Heart left ventricle (tissue), 16 donors: ENCODE results near the gene NPPB. TPM values are rescaled to one million over a fixed set of nuclear protein-coding genes. Genes with fewer than 3 reads are reported as not detected.
"Not testable (repeated sequence)": the region's sequence is repeated elsewhere in the genome, so short reads cannot be mapped to it uniquely, and the experiment has no call there.

Experiments used
- ATAC-seq, 4 donors: fragments of 200-7000 bp; cut with Tn5 transposase; one replicate each; pipeline ENCODE4 v1.9.1; 2020 to 2022; ENCODE audit warnings: moderate library complexity in 4 of 4, mild to moderate bottlenecking in 3 of 4, moderate number of reproducible peaks in 1 of 4
- DNase-seq, 5 donors: peaks; one replicate each; pipeline ENCODE4 v3.0.0-alpha.2; 2020
- H3K27ac ChIP-seq, 12 donors: fragments of 200-600 bp; sonication (generic) in 4 of 12; one replicate each; pipeline versions ENCODE4 v1.5.0 to v1.8.0; 2016 to 2022; ENCODE audit warnings: mild to moderate bottlenecking in 2 of 12
- H3K27me3 ChIP-seq, 9 donors: fragments of 200-600 bp; sonication (generic) in 2 of 9; one replicate each; pipeline versions ENCODE4 v1.5.1 to v1.8.0; 2016 to 2022; ENCODE audit warnings: mild to moderate bottlenecking in 3 of 9
- H3K36me3 ChIP-seq, 9 donors: fragments of 200-600 bp; sonication (generic) in 2 of 9; one replicate each; pipeline versions ENCODE4 v1.5.0 to v1.8.0; 2018 to 2022; ENCODE audit warnings: mild to moderate bottlenecking in 2 of 9
- H3K4me1 ChIP-seq, 12 donors: fragments of 200-600 bp; sonication (generic) in 4 of 12; one replicate each; pipeline versions ENCODE4 v1.5.0 to v1.8.0; 2016 to 2022; ENCODE audit warnings: mild to moderate bottlenecking in 3 of 12
- H3K4me3 ChIP-seq, 12 donors: fragments of 200-600 bp; sonication (generic) in 4 of 12; one replicate each; pipeline versions ENCODE4 v1.5.0 to v1.8.0; 2017 to 2022; ENCODE audit warnings: mild to moderate bottlenecking in 9 of 12, moderate library complexity in 4 of 12
- H3K9me3 ChIP-seq, 12 donors: fragments of 200-600 bp; sonication (generic) in 4 of 12; one replicate each; pipeline versions ENCODE4 v1.5.0 to v1.8.0; 2016 to 2022; ENCODE audit warnings: mild to moderate bottlenecking in 1 of 12
- POLR2A ChIP-seq, 2 donors: fragments of 450-650 bp; IDR thresholded peaks; one replicate each; pipeline ENCODE4 v1.6.1; 2017; ENCODE audit warnings: antibody characterized with exemption in 2 of 2, mild to moderate bottlenecking in 2 of 2, moderate library complexity in 2 of 2
- WGBS, 4 donors: extraction: QIAGEN DNeasy Blood & Tissue Kit in 2 of 4; methylation state at CpG; one replicate each; pipeline versions ENCODE4 v1.1.5 to v1.1.7; 2013 to 2018; 5-methylcytosine and 5-hydroxymethylcytosine counted together
- intact Hi-C, 10 donors: fragments of 100-400 bp; cut with DNase I; formaldehyde crosslinking; loops; one replicate each; pipeline versions ENCODE4 v1.11.1 to v1.14.2; 2022
- polyA plus RNA-seq, 2 donors: library from polyadenylated mRNA; stranded (reverse); fragments of 200-250 nt; gene quantifications; one replicate each; pipeline ENCODE4 v1.2.3, GENCODE V29; 2013
- total RNA-seq, 9 donors: library from RNA; depleted of rRNA in 2 of 9; stranded (reverse); fragments of >200 nt in 2 of 9; fragmentation: NEBNext Ultra II Directional in 3 of 9; extraction: Animal tissue kit (Norgen Biotek cat#: 25700) in 3 of 9; gene quantifications; one replicate each; pipeline versions ENCODE4 v1.1.0 to v1.2.4, GENCODE V29; 2016 to 2023
- TF ChIP-seq, protein P1 (sequence below), 12 donors: fragments of 200-600 bp; sonication (generic) in 4 of 12; IDR thresholded peaks; one replicate each; pipeline versions ENCODE4 v1.5.0 to v1.8.0; 2018 to 2022; ENCODE audit warnings: antibody characterized with exemption in 12 of 12, mild to moderate bottlenecking in 5 of 12
- donor health status: ischemic (EF 13 %, LVEDD 7.1; RV severe dilation, severe dysfunction).
- donor health status: healthy with polysubstance abuse.
- donor health status: DM: no; HTN: yes; CAD: no.
- donor health status: DM: no; HTN: no; CAD: no.
- donor health status: ischemic (EF 25% LVEDD 6.9; RV normal size, moderate dysfunction).
- donor health status: ischemic (EF 25% LVEDD 5.7; RV mildly dilated, moderate dysfunction).
- donor health status: healthy.
- donor health status: DM: yes; HTN: yes; CAD: no.
- donor health status: ischemic (EF 35%, LVEDD 5.7; RV mildly dilated, moderate dysfunction).
- donor health status: nonischemic (EF 11% LVEDD 7.7; RV severe dilation, severe dysfunction).
- donor health status: DM: yes; HTN: yes; CAD: no.
- donor health status: PGD.
- donor health status: ischemic (EF 29% LVEDD 5.4; RV normal size, mild dysfunction).
- donor health status: nonischemic (EF 23%, LVEDD 6.1; RV moderate dilation, normal function).

The NPPB gene
- total and polyA plus RNA-seq, 11 donors: 14.4 to 7,924 (median 252) TPM

DNA sequence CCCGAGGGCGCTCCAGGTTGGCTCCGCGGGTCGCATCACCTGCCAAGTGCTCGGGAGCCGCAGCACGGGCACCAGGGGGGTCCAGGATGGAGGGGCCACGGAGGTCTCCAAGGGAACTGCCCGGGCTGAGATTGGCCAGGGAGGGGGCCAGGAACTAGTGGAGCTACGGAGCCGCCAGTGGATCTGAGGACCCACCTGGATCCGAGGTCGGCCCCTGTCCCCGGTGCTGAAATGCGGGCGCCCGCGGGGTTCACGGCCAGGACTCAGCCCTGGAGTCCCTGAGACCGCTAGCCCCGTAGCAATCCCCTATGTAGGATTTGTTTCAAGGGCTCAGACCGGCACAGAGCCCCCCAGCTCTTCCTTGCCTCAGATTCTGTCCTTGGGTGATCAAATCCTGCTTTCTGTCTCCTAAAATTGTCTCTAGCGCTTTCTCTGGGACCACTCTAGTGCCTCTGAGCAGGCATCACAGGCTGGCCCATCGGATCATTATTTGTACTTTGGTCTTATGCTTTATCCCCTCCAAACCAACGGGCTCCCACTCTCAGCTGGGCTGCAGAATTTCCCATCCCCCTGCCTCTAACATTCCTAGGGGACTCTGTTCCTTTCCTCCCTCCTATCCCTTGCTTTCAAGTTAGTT lies 40.2 kb upstream of the NPPB start:
- peak in 3 of 4 donors; percentile 35 to 45 (median 40) for ATAC-seq
- peaks cover 5 to 51% (median 18%) of the 10 kb centered on the region in 9 donors for H3K27me3 ChIP-seq
- WGBS, 4 donors: 14 to 32% (median 17%) methylated on average over 4 to 26 of the region's 26 CpGs

DNA sequence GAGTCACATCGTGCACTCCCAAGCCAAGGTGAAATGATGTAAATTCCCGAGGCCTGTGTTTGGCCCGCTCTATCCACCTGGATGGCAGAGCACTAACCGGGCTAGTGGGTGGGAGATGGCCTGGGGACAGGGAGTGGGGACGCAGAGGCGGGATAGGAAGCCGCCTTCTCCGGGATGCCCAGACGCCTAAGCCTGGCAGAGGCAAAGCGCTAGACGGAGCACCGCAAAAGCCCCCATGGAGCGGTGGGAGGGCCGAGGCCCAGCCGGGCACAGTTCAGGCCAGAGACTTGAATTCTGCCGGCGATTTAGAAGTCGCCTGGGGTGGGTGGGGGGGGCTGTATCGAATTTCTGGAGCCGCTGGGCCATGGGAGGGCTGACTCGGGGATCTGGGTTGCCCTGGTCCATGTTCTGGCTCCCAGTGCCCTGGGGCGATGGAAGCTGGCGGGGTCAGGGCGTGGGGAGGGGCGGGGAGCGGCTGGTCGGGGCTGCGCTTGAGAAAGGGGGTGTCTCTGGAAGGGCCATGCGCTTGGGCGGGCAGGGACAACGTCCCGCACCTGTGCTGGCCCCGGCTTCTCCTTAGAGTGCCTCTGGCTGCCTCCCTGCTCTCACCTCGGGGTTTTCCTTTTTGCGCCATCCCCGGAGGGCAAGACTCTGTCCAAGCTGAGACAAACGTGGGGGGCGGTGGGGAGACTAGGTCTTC lies 39.5 kb upstream of the NPPB start:
- WGBS, 4 donors: 20 to 32% (median 22%) methylated on average over 25 to 38 of the region's 38 CpGs
- peaks cover 0 to 7% (median 0%) of the 10 kb centered on the region in 12 donors for H3K4me1 ChIP-seq
- intact Hi-C loops: no loop called here

More for the DNA sequence above, 40.2 kb upstream of the NPPB start:
- Histone ChIP-seq H3K9me3 (no peaks in the 10 kb centered on the region), H3K4me3 (no peak overlapping the region), H3K27ac (no peak overlapping the region), H3K4me1 (no peaks in the 10 kb centered on the region), H3K36me3 (no peaks in the 10 kb centered on the region)
- intact Hi-C loops: no loop called here
- no peak for DNase-seq
- no peak for TF ChIP-seq POLR2A (IDR thresholded peaks at IDR 0.05)
- TF ChIP-seq, protein P1, sequence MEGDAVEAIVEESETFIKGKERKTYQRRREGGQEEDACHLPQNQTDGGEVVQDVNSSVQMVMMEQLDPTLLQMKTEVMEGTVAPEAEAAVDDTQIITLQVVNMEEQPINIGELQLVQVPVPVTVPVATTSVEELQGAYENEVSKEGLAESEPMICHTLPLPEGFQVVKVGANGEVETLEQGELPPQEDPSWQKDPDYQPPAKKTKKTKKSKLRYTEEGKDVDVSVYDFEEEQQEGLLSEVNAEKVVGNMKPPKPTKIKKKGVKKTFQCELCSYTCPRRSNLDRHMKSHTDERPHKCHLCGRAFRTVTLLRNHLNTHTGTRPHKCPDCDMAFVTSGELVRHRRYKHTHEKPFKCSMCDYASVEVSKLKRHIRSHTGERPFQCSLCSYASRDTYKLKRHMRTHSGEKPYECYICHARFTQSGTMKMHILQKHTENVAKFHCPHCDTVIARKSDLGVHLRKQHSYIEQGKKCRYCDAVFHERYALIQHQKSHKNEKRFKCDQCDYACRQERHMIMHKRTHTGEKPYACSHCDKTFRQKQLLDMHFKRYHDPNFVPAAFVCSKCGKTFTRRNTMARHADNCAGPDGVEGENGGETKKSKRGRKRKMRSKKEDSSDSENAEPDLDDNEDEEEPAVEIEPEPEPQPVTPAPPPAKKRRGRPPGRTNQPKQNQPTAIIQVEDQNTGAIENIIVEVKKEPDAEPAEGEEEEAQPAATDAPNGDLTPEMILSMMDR (IDR thresholded peaks at IDR 0.05): no peak

DNA sequence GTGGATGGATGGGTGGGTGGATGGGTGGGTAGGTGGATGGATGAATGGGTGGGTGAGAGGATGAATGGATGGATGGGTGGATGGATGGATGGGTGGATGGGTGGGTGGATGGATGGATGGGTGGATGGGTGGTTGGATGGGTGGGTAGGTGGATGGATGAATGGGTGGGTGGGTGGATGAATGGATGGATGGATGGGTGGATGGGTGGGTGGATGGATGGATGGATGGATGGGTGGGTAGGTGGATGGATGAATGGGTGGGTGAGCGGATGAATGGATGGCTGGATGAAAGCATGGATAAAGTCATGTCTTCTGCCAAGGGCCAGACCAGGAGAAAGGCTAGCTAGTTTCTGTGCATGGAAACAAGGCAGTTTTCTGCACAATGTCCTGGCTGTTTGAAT lies 35.8 kb upstream of the NPPB start:
- 68 to 88% (median 80%) methylated on average over 1 of the region's 1 CpG for WGBS, 4 donors
- DNase-seq, H3K4me3 ChIP-seq, H3K4me1 ChIP-seq, ATAC-seq, H3K36me3 ChIP-seq, H3K27ac ChIP-seq, H3K9me3 ChIP-seq: not testable (repeated sequence)
- intact Hi-C loops: loop anchor here in 9 of 10 donors (1.0 to 5.0 kb wide), 3 partner anchors 37 to 56 kb away; partner anchors contain the start of gene NPPB (in 1 of the 9)
- peaks cover 5 to 44% (median 18%) of the 10 kb centered on the region in 9 donors for H3K27me3 ChIP-seq

More for the DNA sequence above, 39.5 kb upstream of the NPPB start:
- TF ChIP-seq POLR2A (IDR thresholded peaks at IDR 0.05): no peak
- TF ChIP-seq, protein P1 (IDR thresholded peaks at IDR 0.05): no peak
- Histone ChIP-seq H3K36me3 (no peaks in the 10 kb centered on the region), H3K27me3 (peaks cover 5 to 51% (median 18%) of the 10 kb centered on the region in 9 donors), H3K4me3 (no peak overlapping the region), H3K27ac (no peak overlapping the region), H3K9me3 (no peaks in the 10 kb centered on the region)
- ATAC-seq (no peak), DNase-seq (no peak)

DNA sequence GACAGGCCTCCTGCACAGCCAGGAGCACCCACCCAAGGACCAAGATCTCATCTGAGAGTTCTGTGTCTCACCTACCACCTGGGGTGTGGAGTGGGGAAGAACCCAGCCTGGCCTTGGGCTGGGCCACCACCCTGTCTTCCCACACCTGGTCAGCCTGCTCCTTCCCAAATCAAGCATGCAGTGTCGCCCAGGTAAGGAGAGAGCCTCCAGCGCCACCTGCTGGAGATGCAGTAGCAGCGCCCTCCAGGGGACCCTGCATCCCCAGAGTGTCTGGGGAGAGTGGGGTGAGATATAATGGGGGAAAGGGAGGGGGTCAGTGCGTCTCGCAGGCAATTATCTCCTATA lies 35.1 kb upstream of the NPPB start:
- ATAC-seq (peak; percentile 81 to 94 (median 90)), DNase-seq (peak; percentile 72 to 85 (median 74))
- H3K36me3 ChIP-seq: no peaks in the 10 kb centered on the region
- H3K9me3 ChIP-seq: no peaks in the 10 kb centered on the region
- H3K4me3 ChIP-seq: no peak overlapping the region
- H3K27me3 ChIP-seq: peaks cover 2 to 37% (median 14%) of the 10 kb centered on the region in 9 donors
- intact Hi-C loops: loop anchor here in 9 of 10 donors (1.0 to 5.0 kb wide), 4 partner anchors 21 to 56 kb away; partner anchors contain the start of gene NPPB (in 1 of the 9)
- H3K4me1 ChIP-seq: peaks cover 0 to 8% (median 0%) of the 10 kb centered on the region in 12 donors
- 0 to 2% (median 1%) methylated on average over 5 of the region's 5 CpGs for WGBS, 4 donors
- TF ChIP-seq, protein P1 (IDR thresholded peaks at IDR 0.05): peak; percentile 84 to 94 (median 88)
- TF ChIP-seq POLR2A (IDR thresholded peaks at IDR 0.05): no peak
- H3K27ac ChIP-seq: no peak overlapping the region
